Measurements from ENCODE around the gene ACTRT2.

ACTRT2 gene

GRCh38 chr1:3033040-3033789, 11.9 kb downstream of the ACTRT2 start:
- no peak for DNase-seq

GRCh38 chr1:3033790-3034090, 12.5 kb downstream of the ACTRT2 start:
- no peak for DNase-seq

- DNase-seq, result no peak
These were observed 12.9 kb downstream of the ACTRT2 start for GRCh38 chr1:3034162-3034561.

GRCh38 chr1:3034728-3035562, 13.7 kb downstream of the ACTRT2 start:
- no peak for DNase-seq

GRCh38 chr1:3035563-3036446, 14.5 kb downstream of the ACTRT2 start:
- no peak for DNase-seq

- DNase-seq, result peak; percentile 66
These were observed 15.4 kb downstream of the ACTRT2 start for GRCh38 chr1:3036447-3037280.

- no peak for DNase-seq
These were observed 16.2 kb downstream of the ACTRT2 start for GRCh38 chr1:3037281-3038040.

GRCh38 chr1:3038113-3038551, 16.9 kb downstream of the ACTRT2 start:
- DNase-seq, result no peak

GRCh38 chr1:3038571-3039181, 17.4 kb downstream of the ACTRT2 start:
- no peak for DNase-seq

GRCh38 chr1:3040004-3040403, 18.7 kb downstream of the ACTRT2 start:
- DNase-seq, result no peak

- no peak for DNase-seq
These were observed 21.2 kb downstream of the ACTRT2 start for GRCh38 chr1:3042481-3042880.

GRCh38 chr1:3049164-3049563, 27.9 kb downstream of the ACTRT2 start:
- DNase-seq, result no peak

- DNase-seq, result no peak
These were observed 28.6 kb downstream of the ACTRT2 start for GRCh38 chr1:3049905-3050304.

- no peak for DNase-seq
These were observed 29.3 kb downstream of the ACTRT2 start for GRCh38 chr1:3050603-3051002.

- DNase-seq, result no peak
These were observed 30.3 kb downstream of the ACTRT2 start for GRCh38 chr1:3051270-3052268.

- no peak for DNase-seq
These were observed 31.2 kb downstream of the ACTRT2 start for GRCh38 chr1:3052501-3052900.

GRCh38 chr1:3053366-3053980, 32.2 kb downstream of the ACTRT2 start:
- no peak for DNase-seq

GRCh38 chr1:3053986-3054385, 32.7 kb downstream of the ACTRT2 start:
- no peak for DNase-seq

- no peak for DNase-seq
These were observed 33.2 kb downstream of the ACTRT2 start for GRCh38 chr1:3054474-3054873.

Data from retina (tissue), 1 donor.